Liver (tissue), 9 donors: ENCODE results near the gene FLG2. TPM values are rescaled to one million over a fixed set of nuclear protein-coding genes. Genes with fewer than 3 reads are reported as not detected.
"Not testable (repeated sequence)": the region's sequence is repeated elsewhere in the genome, so short reads cannot be mapped to it uniquely, and the experiment has no call there.

Experiments
- DNase-seq: peaks from one replicate; pipeline ENCODE4 v3.0.0-alpha.2; 2017; ENCODE audit warnings: low spot score
- H3K27ac ChIP-seq, 2 donors: one replicate each; pipeline ENCODE4 v1.7.0; 2013; ENCODE audit warnings: inconsistent platforms in 2 of 2, low read length in 2 of 2, control low read depth in 1 of 2, low read depth in 1 of 2, mild to moderate bottlenecking in 1 of 2
- H3K27me3 ChIP-seq, 4 donors: one replicate each; pipeline versions ENCODE4 v1.6.1 to v1.7.0; 2013; ENCODE audit warnings: low read length in 3 of 4, inconsistent platforms in 1 of 4, mild to moderate bottlenecking in 1 of 4, moderate library complexity in 1 of 4; ENCODE audit not compliant: control insufficient read depth in 4 of 4, insufficient read depth in 4 of 4
- H3K36me3 ChIP-seq, 4 donors: one replicate each; pipeline versions ENCODE4 v1.6.1 to v1.7.0; 2013; ENCODE audit warnings: low read length in 3 of 4, mild to moderate bottlenecking in 3 of 4, low read depth in 1 of 4, moderate library complexity in 1 of 4; ENCODE audit not compliant: control insufficient read depth in 4 of 4, insufficient read depth in 3 of 4
- H3K4me1 ChIP-seq, 4 donors: one replicate each; pipeline versions ENCODE4 v1.6.1 to v1.7.0; 2013; ENCODE audit warnings: low read length in 3 of 4, mild to moderate bottlenecking in 3 of 4, moderate library complexity in 1 of 4; ENCODE audit not compliant: control insufficient read depth in 4 of 4, insufficient read depth in 4 of 4
- H3K4me3 ChIP-seq, 3 donors: one replicate each; pipeline versions ENCODE4 v1.6.1 to v1.7.0; 2013; ENCODE audit warnings: low read length in 3 of 3, control low read depth in 1 of 3, low read depth in 1 of 3, mild to moderate bottlenecking in 1 of 3
- H3K9ac ChIP-seq, 2 donors: one replicate each; pipeline ENCODE4 v1.7.0; 2013; ENCODE audit warnings: low read length in 2 of 2, mild to moderate bottlenecking in 2 of 2, moderate library complexity in 2 of 2, control low read depth in 1 of 2, low read depth in 1 of 2
- H3K9me3 ChIP-seq, 4 donors: one replicate each; pipeline versions ENCODE4 v1.6.1 to v1.7.0; 2013; ENCODE audit warnings: low read length in 3 of 4; ENCODE audit not compliant: control insufficient read depth in 4 of 4
- ATF3 ChIP-seq: IDR thresholded peaks from 2 replicates; pipeline ENCODE4 v1.6.1; 2016; ENCODE audit warnings: antibody characterized with exemption
- CTCF ChIP-seq: fragments of 150-350 bp; IDR thresholded peaks from 2 replicates; pipeline ENCODE4 v1.5.1; 2017; ENCODE audit warnings: improper control_type of control experiment, low read depth, low read length; ENCODE audit not compliant: missing input control
- EGR1 ChIP-seq, 2 donors: IDR thresholded peaks; 2 replicates each; pipeline ENCODE4 v1.6.1; 2016 to 2018; ENCODE audit warnings: antibody characterized with exemption in 2 of 2, low read depth in 2 of 2
- FOXA1 ChIP-seq: IDR thresholded peaks from 2 replicates; pipeline ENCODE4 v1.6.1; 2016; ENCODE audit warnings: antibody characterized with exemption
- FOXA2 ChIP-seq: IDR thresholded peaks from 2 replicates; pipeline ENCODE4 v1.6.1; 2016; ENCODE audit warnings: antibody characterized with exemption
- GABPA ChIP-seq, 2 donors: IDR thresholded peaks in 1 of 2; conservative IDR thresholded peaks in 1 of 2; 2 replicates each; pipeline ENCODE4 v1.6.1; 2016; ENCODE audit warnings: antibody characterized with exemption in 2 of 2, mild to moderate bottlenecking in 1 of 2, moderate library complexity in 1 of 2
- HNF4G ChIP-seq: IDR thresholded peaks from 2 replicates; pipeline ENCODE4 v1.6.1; 2016; ENCODE audit warnings: antibody characterized with exemption
- JUND ChIP-seq, 2 donors: IDR thresholded peaks; 2 replicates each; pipeline ENCODE4 v1.6.1; 2016; ENCODE audit warnings: antibody characterized with exemption in 2 of 2
- MAX ChIP-seq: IDR thresholded peaks from 2 replicates; pipeline ENCODE4 v1.6.1; 2016; ENCODE audit warnings: antibody characterized with exemption
- NR2F2 ChIP-seq: IDR thresholded peaks from 2 replicates; pipeline ENCODE4 v1.6.1; 2016; ENCODE audit warnings: antibody characterized with exemption
- RAD21 ChIP-seq, 2 donors: IDR thresholded peaks; 2 replicates each; pipeline ENCODE4 v1.6.1; 2016; ENCODE audit warnings: antibody characterized with exemption in 2 of 2, mild to moderate bottlenecking in 2 of 2
- SP1 ChIP-seq: IDR thresholded peaks from 2 replicates; pipeline ENCODE4 v1.6.1; 2018; ENCODE audit warnings: antibody characterized with exemption, mild to moderate bottlenecking
- TAF1 ChIP-seq: conservative IDR thresholded peaks from 2 replicates; pipeline ENCODE4 v1.6.1; 2016; ENCODE audit warnings: antibody characterized with exemption, mild to moderate bottlenecking
- WGBS: extraction: QIAGEN DNeasy Blood & Tissue Kit; methylation state at CpG from one replicate; pipeline ENCODE4 v1.1.7; 2013; 5-methylcytosine and 5-hydroxymethylcytosine counted together
- polyA plus RNA-seq, 2 donors: library from polyadenylated mRNA; stranded (reverse) in 1 of 2; unstranded in 1 of 2; fragments of 200-250 nt in 1 of 2; fragments of >200 nt in 1 of 2; fragmentation: Nextera tagmentation in 1 of 2; extraction: Ambion mirVana in 1 of 2; gene quantifications; one replicate each; pipeline versions ENCODE4 v1.2.1 to v1.2.3, GENCODE V29; 2013 to 2015
- total RNA-seq, 2 donors: library from RNA; depleted of rRNA; stranded (reverse); fragments of >200 nt; gene quantifications; one replicate each; pipeline ENCODE4 v1.2.3, GENCODE V29; 2014
- donor health status: healthy.
- donor health status: healthy.
- donor health status: healthy.
- donor health status: healthy.
- donor health status: healthy.

Gene FLG2
- total and polyA plus RNA-seq, 4 donors, result not detected

GRCh38 chr1:152313970-152314369, 45.8 kb downstream of the FLG2 start:
- no peak for DNase-seq
- Histone ChIP-seq H3K4me1 (no peaks in the 10 kb centered on the region), H3K36me3 (no peaks in the 10 kb centered on the region), H3K9ac (no peak overlapping the region), H3K27me3 (no peaks in the 10 kb centered on the region), H3K27ac (no peak overlapping the region), H3K4me3 (no peak overlapping the region), H3K9me3 (peaks cover 0 to 1% (median 0%) of the 10 kb centered on the region in 4 donors)
- 95% methylated on average over 1 of the region's 1 CpG for WGBS
- TF ChIP-seq FOXA2 (no peak), JUND (IDR thresholded peaks at IDR 0.05) (no peak), NR2F2 (no peak), FOXA1 (no peak), SP1 (no peak), TAF1 (no peak), ATF3 (no peak), MAX (no peak), RAD21 (IDR thresholded peaks at IDR 0.05) (no peak), EGR1 (IDR thresholded peaks at IDR 0.05; ENCODE audit: low read depth in 2 of 2) (no peak), GABPA (IDR thresholded peaks at IDR 0.05 in 1 of 2, conservative IDR thresholded peaks at IDR 0.05 in 1 of 2) (no peak), HNF4G (no peak)

- H3K36me3 ChIP-seq, result no peaks in the 10 kb centered on the region
- H3K4me1 ChIP-seq, result no peaks in the 10 kb centered on the region
- 93% methylated on average over 21 of the region's 21 CpGs for WGBS
- TF ChIP-seq FOXA2, result no peak
- no peak for TF ChIP-seq CTCF
- TF ChIP-seq MAX, result no peak
- no peak for TF ChIP-seq ATF3
- TF ChIP-seq FOXA1, result no peak
- TF ChIP-seq HNF4G, result no peak
- no peak overlapping the region for H3K9ac ChIP-seq
- H3K4me3 ChIP-seq, result no peak overlapping the region
- no peaks in the 10 kb centered on the region for H3K27me3 ChIP-seq
- peaks cover 0 to 1% (median 0%) of the 10 kb centered on the region in 4 donors for H3K9me3 ChIP-seq
- H3K27ac ChIP-seq, result no peak overlapping the region
- no peak for DNase-seq
These were observed 46.4 kb downstream of the FLG2 start for GRCh38 chr1:152313319-152313801.

GRCh38 chr1:152312169-152312568, 47.6 kb downstream of the FLG2 start:
- H3K9me3 ChIP-seq, H3K4me1 ChIP-seq, H3K36me3 ChIP-seq, DNase-seq, H3K4me3 ChIP-seq, H3K9ac ChIP-seq, H3K27ac ChIP-seq, H3K27me3 ChIP-seq: not testable (repeated sequence)
- WGBS, result 92% methylated on average over 13 of the region's 13 CpGs
